Articular chondrocyte of knee joint (primary cell): ENCODE data around the gene IMPACT. TPM values are rescaled to one million over a fixed set of nuclear protein-coding genes. Genes with fewer than 3 reads are reported as not detected.

Source experiments
- small RNA-seq: library from RNA; depleted of rRNA; stranded (forward); fragments of <200 nt; gene quantifications from one replicate; pipeline ENCODE3, GENCODE V24; 2012
- total RNA-seq: library from RNA; depleted of rRNA; stranded (reverse); fragments of >200 nt; gene quantifications from 2 replicates; pipeline ENCODE4 v1.2.3, GENCODE V29; 2012

IMPACT gene, protein sequence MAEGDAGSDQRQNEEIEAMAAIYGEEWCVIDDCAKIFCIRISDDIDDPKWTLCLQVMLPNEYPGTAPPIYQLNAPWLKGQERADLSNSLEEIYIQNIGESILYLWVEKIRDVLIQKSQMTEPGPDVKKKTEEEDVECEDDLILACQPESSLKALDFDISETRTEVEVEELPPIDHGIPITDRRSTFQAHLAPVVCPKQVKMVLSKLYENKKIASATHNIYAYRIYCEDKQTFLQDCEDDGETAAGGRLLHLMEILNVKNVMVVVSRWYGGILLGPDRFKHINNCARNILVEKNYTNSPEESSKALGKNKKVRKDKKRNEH
- 46.6 and 48.9 TPM in 2 replicates for total RNA-seq

DNA sequence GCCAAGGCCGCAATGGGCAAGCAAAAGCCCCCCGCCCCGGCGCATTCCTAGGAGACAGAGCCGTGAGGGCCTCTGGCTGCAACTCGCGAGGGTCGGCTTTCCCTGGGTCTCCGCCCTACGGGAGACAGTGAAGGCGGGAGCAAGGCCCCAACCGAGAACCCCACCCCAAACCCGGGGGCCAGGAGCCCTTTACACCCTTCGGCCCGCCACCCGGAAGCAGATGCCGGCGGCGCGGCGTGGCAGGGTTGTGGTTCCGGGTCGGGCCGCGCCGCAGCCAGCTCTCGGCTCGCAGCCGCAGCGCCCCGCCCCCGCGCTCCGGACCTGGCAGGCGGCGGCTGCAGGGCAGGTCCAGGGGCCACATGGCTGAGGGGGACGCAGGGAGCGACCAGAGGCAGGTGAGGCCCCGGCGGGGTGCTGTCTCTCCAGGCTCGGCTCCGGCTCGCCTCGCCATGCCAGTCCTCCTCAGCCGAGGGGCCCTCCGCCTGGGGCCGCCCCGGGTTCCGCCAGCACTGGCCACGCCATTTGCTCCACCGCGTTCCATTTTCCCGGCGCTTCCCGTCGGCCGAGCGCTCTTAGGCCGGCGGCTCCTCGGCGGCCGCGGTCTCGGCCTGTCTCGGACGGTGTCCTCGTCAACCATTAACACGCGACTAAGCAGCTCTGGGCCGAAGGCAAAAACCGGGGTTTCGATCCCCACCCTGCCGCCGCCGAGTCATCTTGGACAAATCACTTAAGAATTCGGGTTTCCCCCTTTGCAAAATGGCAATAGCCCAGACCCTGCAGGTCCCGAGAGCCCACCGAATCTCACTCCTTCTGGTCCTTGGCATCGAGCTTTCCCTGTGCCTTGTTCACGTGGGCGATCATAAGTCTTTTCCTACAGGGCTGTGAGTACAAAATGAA is at the start of gene IMPACT:
Gene IMPACT, plus strand, starts transcription at position 273 of the 897 bp plus-strand sequence. Its CDS starts 87 bp downstream, at position 360.

DNA sequence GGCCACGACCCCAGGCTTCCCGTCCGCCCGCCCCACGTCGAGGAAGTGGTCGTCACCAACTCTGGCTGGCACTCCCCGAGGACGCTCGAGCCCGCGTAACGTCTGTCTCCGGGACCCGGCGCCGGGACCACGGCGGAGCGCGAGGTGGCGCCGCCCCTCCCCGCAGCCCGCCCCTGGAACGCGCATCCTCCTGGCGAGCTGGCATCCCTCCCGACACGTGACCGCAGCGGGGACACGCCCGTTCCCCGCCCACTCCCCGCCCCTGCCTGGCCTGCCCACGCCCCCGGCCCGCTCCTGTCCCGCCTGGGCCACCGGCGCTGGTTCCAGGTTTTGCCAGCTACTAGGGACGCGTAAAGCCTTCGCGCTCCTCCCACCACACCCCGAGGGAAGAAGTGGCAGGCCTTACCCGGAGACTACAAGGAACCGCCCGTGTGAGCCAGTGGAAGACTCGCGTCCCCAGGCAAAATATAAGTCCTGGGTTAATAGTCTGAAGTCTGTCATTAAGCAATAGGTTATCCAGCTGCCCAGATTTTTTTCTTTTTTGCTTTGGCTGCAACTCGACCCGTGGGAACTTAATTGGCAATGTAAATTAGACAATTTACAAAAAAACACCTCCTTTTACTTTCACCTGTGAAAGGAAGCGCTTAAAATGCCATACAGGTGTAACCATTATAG is 28.6 kb upstream of the IMPACT start, which contains the start of gene OSBPL1A:
Gene OSBPL1A, minus strand, starts transcription at position 131 of the 675 bp plus-strand sequence. CDS start 20,291 bp downstream, outside the sequence.

DNA sequence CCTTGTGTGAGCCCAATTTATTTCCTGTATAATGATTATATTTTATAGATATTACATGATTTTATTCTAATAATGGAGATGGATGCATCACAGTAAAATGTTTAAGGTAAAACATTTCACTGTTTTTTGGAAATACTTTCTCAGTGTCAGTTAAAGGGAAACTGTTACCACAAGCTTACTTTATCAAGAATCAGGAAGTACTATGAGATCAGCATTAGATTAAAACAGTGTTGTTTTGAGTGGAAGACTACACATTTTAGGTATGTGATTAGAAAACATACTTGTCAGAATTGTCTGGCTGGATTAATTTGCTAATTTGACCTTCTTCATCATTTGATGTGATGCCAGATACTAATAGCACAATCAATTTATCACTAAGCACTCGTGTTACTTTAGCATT is 33.9 kb downstream of the IMPACT start, which contains the start of gene HRH4:
Gene HRH4, plus strand, starts transcription at position 250 of the 400 bp plus-strand sequence. Its CDS starts 92 bp downstream, at position 342.

Small RNAs within 50 kb of the gene (small RNA-seq; reads per million reads assigned to genes)
- not detected for gene RF00019

Other genes starting within 250 kb of the IMPACT start
- gene OSBPL1A, start 28.8 kb upstream of the IMPACT start, total RNA-seq = 46.6 and 52.9 TPM in 2 replicates
- gene HRH4, start 34.0 kb downstream of the IMPACT start, total RNA-seq = 0.11 and 0.13 TPM in 2 replicates